Stimulated activated CD8-positive, alpha-beta memory T cell treated with anti-CD3 and anti-CD28 coated beads, Interleukin-12 subunit alpha, Interleukin-12 subunit beta, amount 100 ng/mL, for 1 hour (primary cell): ENCODE measurements around the gene TEX53.

Experiments used
- DNase-seq: peaks from one replicate; pipeline ENCODE4 v3.0.0-alpha.2; 2020; ENCODE audit warnings: low read depth

TEX53 gene

GRCh38 chr9:114657705-114658104 lies at the start of gene TEX53:
Gene TEX53 (minus strand): TSS chr9:114657805. CDS start chr9:114657774, 31 bp downstream.
- no peak for DNase-seq

- DNase-seq = no peak
Measured at GRCh38 chr9:114706711-114707110, 49.1 kb upstream of the TEX53 start.

GRCh38 chr9:114701988-114702387 lies 44.4 kb upstream of the TEX53 start:
- no peak for DNase-seq

GRCh38 chr9:114697951-114698351 lies 40.3 kb upstream of the TEX53 start:
- DNase-seq = no peak

GRCh38 chr9:114696814-114697544 lies 39.4 kb upstream of the TEX53 start:
- DNase-seq = no peak

GRCh38 chr9:114695948-114696347 lies 38.3 kb upstream of the TEX53 start:
- DNase-seq = no peak

GRCh38 chr9:114694719-114695269 lies 37.2 kb upstream of the TEX53 start:
- DNase-seq = no peak

GRCh38 chr9:114694146-114694545 lies 36.5 kb upstream of the TEX53 start:
- no peak for DNase-seq

GRCh38 chr9:114693248-114693855 lies 35.7 kb upstream of the TEX53 start:
- DNase-seq = no peak

GRCh38 chr9:114691956-114692295 lies 34.3 kb upstream of the TEX53 start:
- no peak for DNase-seq

- DNase-seq = peak; percentile 39
Measured at GRCh38 chr9:114691046-114691955, 33.7 kb upstream of the TEX53 start.

- DNase-seq = no peak
Measured at GRCh38 chr9:114690308-114690707, 32.7 kb upstream of the TEX53 start.

- no peak for DNase-seq
Measured at GRCh38 chr9:114689813-114690212, 32.2 kb upstream of the TEX53 start.

- no peak for DNase-seq
Measured at GRCh38 chr9:114688909-114689610, 31.5 kb upstream of the TEX53 start.

GRCh38 chr9:114688379-114688778 lies 30.8 kb upstream of the TEX53 start:
- DNase-seq = no peak

- DNase-seq = no peak
Measured at GRCh38 chr9:114687034-114687433, 29.4 kb upstream of the TEX53 start.

GRCh38 chr9:114685951-114686350 lies 28.3 kb upstream of the TEX53 start:
- DNase-seq = no peak

GRCh38 chr9:114684036-114684435 lies 26.4 kb upstream of the TEX53 start:
- no peak for DNase-seq

GRCh38 chr9:114682846-114683245 lies 25.2 kb upstream of the TEX53 start:
- DNase-seq = no peak

- DNase-seq = peak; percentile 68
Measured at GRCh38 chr9:114681594-114682332, 24.2 kb upstream of the TEX53 start, which contains the start of gene TEX48. Gene TEX48 (minus strand): TSS chr9:114682192. CDS start chr9:114671723, 10,469 bp downstream.
